NCI-H524 treated with DMSO at 0.1 percent for 48 hours (cell line): ENCODE measurements around the gene CD247.
A peak's percentile ranks its signal among the peaks of the same experiment; 100 is the strongest.

Source experiments
- DNase-seq: peaks from one replicate; lab custom pipeline; 2025; lab: John Stamatoyannopoulos, UW

The CD247 gene

GRCh38 chr1:167542109-167543032, 24.0 kb upstream of the CD247 start:
- DNase-seq: no peak

- no peak for DNase-seq
Observed at GRCh38 chr1:167541610-167542009, 23.3 kb upstream of the CD247 start.

GRCh38 chr1:167541003-167541402, 22.7 kb upstream of the CD247 start:
- DNase-seq: no peak

GRCh38 chr1:167538657-167539056, 20.3 kb upstream of the CD247 start:
- DNase-seq: no peak

GRCh38 chr1:167533851-167534300, 15.5 kb upstream of the CD247 start:
- DNase-seq: peak; percentile 16

GRCh38 chr1:167532964-167533824, 14.9 kb upstream of the CD247 start:
- no peak for DNase-seq

- no peak for DNase-seq
Observed at GRCh38 chr1:167532375-167532774, 14.0 kb upstream of the CD247 start.

- peak; percentile 43 for DNase-seq
Observed at GRCh38 chr1:167529829-167530474, 11.6 kb upstream of the CD247 start.

- no peak for DNase-seq
Observed at GRCh38 chr1:167528057-167528728, 9.9 kb upstream of the CD247 start.

- no peak for DNase-seq
Observed at GRCh38 chr1:167526667-167527383, 8.5 kb upstream of the CD247 start.

- no peak for DNase-seq
Observed at GRCh38 chr1:167524651-167525050, 6.3 kb upstream of the CD247 start.

- DNase-seq: no peak
Observed at GRCh38 chr1:167522246-167522645, 3.9 kb upstream of the CD247 start.

GRCh38 chr1:167520711-167521206, 2.4 kb upstream of the CD247 start:
- DNase-seq: no peak

GRCh38 chr1:167517535-167518330, 596 bp downstream of the CD247 start:
- DNase-seq: no peak

GRCh38 chr1:167516404-167517388, 1.6 kb downstream of the CD247 start:
- DNase-seq: no peak

- DNase-seq: no peak
Observed at GRCh38 chr1:167515893-167516321, 2.4 kb downstream of the CD247 start.

GRCh38 chr1:167515461-167515860, 2.9 kb downstream of the CD247 start:
- DNase-seq: no peak

GRCh38 chr1:167514288-167514687, 4.0 kb downstream of the CD247 start:
- DNase-seq: no peak
